H1 (cell line): ENCODE measurements around the gene OVCA2. TPM values are rescaled to one million over a fixed set of nuclear protein-coding genes. Genes with fewer than 3 reads are reported as not detected.

Experiments used
- CTCF ChIA-PET: fragments of 300-600 bp; sonication (Branson Sonifier 250); formaldehyde crosslinking; loops from one replicate; lab custom pipeline; 2021; ENCODE audit not compliant: partially characterized antibody; lab: Charles Lee
- POLR2A ChIA-PET: fragments of 300-600 bp; sonication (Branson Sonifier 250); formaldehyde crosslinking; loops from one replicate; lab custom pipeline; 2021; ENCODE audit warnings: inconsistent platforms; ENCODE audit not compliant: partially characterized antibody; lab: Charles Lee
- DNase-seq, 2 experiments: peaks; one replicate each; pipeline versions ENCODE4 v3.0.0 to v3.0.0-alpha.2; 2010 to 2022; ENCODE audit warnings: low spot score in 2 of 2, low read depth in 1 of 2, mixed read lengths in 1 of 2
- FAIRE-seq: peaks from 2 replicates; lab custom pipeline; 2011; peaks lifted over from hg19 to GRCh38; lab: Jason Lieb, UNC
- H2AFZ ChIP-seq: 2 replicates; pipeline ENCODE4 v1.8.1; 2012; ENCODE audit warnings: low read length, inconsistent platforms
- H2AK5ac ChIP-seq: 2 replicates; pipeline ENCODE4 v1.6.1; 2013; ENCODE audit warnings: low read depth, low read length
- H2BK120ac ChIP-seq: replicated peaks from 2 replicates; pipeline ENCODE3; 2013; ENCODE audit warnings: low read depth, low read length, inconsistent platforms
- H2BK12ac ChIP-seq: 2 replicates; pipeline ENCODE4 v1.6.1; 2013; ENCODE audit warnings: low read depth, low read length
- H2BK15ac ChIP-seq: 2 replicates; pipeline ENCODE4 v1.6.1; 2013; ENCODE audit warnings: low read length
- H2BK20ac ChIP-seq: 2 replicates; pipeline ENCODE4 v1.6.1; 2013; ENCODE audit warnings: low read length
- H2BK5ac ChIP-seq: 2 replicates; pipeline ENCODE4 v1.6.1; 2013; ENCODE audit warnings: low read depth, low read length
- H3K14ac ChIP-seq: 2 replicates; pipeline ENCODE4 v1.6.1; 2013; ENCODE audit warnings: inconsistent platforms; ENCODE audit not compliant: insufficient read length
- H3K18ac ChIP-seq: 2 replicates; pipeline ENCODE4 v1.6.1; 2013; ENCODE audit warnings: low read length; ENCODE audit errors: extremely low read depth
- H3K23ac ChIP-seq: 2 replicates; pipeline ENCODE4 v1.6.1; 2013; ENCODE audit warnings: inconsistent platforms; ENCODE audit not compliant: insufficient read length
- H3K23me2 ChIP-seq: 2 replicates; pipeline ENCODE4 v1.6.1; 2013; ENCODE audit warnings: low read depth, low read length
- H3K27ac ChIP-seq: 2 replicates; pipeline ENCODE4 v1.6.1; 2011; ENCODE audit warnings: low read depth, low read length, inconsistent platforms
- H3K27me3 ChIP-seq, 4 experiments: replicated peaks in 1 of 4; 1 replicate in 1 of 4; 2 replicates in 3 of 4; pipeline versions ENCODE4 v1.6.1 to v1.8.1; 2011 to 2013; ENCODE audit warnings: low read length in 3 of 4, mild to moderate bottlenecking in 3 of 4, inconsistent platforms in 2 of 4, mixed read lengths in 2 of 4, moderate library complexity in 1 of 4; ENCODE audit not compliant: control insufficient read depth in 3 of 4, insufficient read depth in 3 of 4; ENCODE audit errors: extremely low read depth in 1 of 4
- H3K36me3 ChIP-seq, 4 experiments: 2 replicates each; pipeline versions ENCODE4 v1.6.1 to v1.8.1; 2011 to 2013; ENCODE audit warnings: mild to moderate bottlenecking in 4 of 4, low read length in 3 of 4, moderate library complexity in 2 of 4, control low read depth in 1 of 4, inconsistent platforms in 1 of 4; ENCODE audit not compliant: insufficient read depth in 4 of 4, control insufficient read depth in 2 of 4
- H3K4ac ChIP-seq: replicated peaks from 2 replicates; pipeline ENCODE3; 2013; ENCODE audit warnings: low read length, low read depth, mixed read lengths, inconsistent platforms; ENCODE audit not compliant: insufficient read length
- H3K4me1 ChIP-seq, 4 experiments: replicated peaks in 1 of 4; 1 replicate in 1 of 4; 2 replicates in 3 of 4; pipeline versions ENCODE4 v1.6.1 to v1.8.1; 2011 to 2013; ENCODE audit warnings: low read length in 3 of 4, inconsistent platforms in 2 of 4, mixed read lengths in 1 of 4; ENCODE audit not compliant: insufficient read depth in 4 of 4, control insufficient read depth in 3 of 4
- H3K4me2 ChIP-seq, 2 experiments: 2 replicates each; pipeline versions ENCODE4 v1.6.1 to v1.8.1; 2011 to 2013; ENCODE audit warnings: low read depth in 2 of 2, low read length in 2 of 2, control low read depth in 1 of 2, inconsistent platforms in 1 of 2, mild to moderate bottlenecking in 1 of 2; ENCODE audit not compliant: insufficient read depth in 1 of 2
- H3K4me3 ChIP-seq, 4 experiments: fragments of 200-600, 300-600 bp in 1 of 4; sonication (generic), shearing (Covaris generic), sonication (Bioruptor Twin) in 1 of 4; 2 replicates each; pipeline versions ENCODE4 v1.5.1 to v1.8.1; 2011 to 2016; ENCODE audit warnings: low read length in 4 of 4, low read depth in 3 of 4, control low read depth in 2 of 4, inconsistent platforms in 2 of 4, mild to moderate bottlenecking in 2 of 4, mixed read lengths in 1 of 4, moderate library complexity in 1 of 4; ENCODE audit not compliant: insufficient read depth in 2 of 4; ENCODE audit errors: extremely low read depth in 1 of 4
- H3K56ac ChIP-seq: replicated peaks from 2 replicates; pipeline ENCODE3; 2013; ENCODE audit warnings: low read depth, mild to moderate bottlenecking, mixed read lengths, low read length, inconsistent platforms; ENCODE audit not compliant: insufficient read length
- H3K79me1 ChIP-seq: 2 replicates; pipeline ENCODE4 v1.6.1; 2013; ENCODE audit warnings: low read depth, low read length, control low read depth
- H3K79me2 ChIP-seq, 2 experiments: 2 replicates each; pipeline versions ENCODE4 v1.6.1 to v1.8.1; 2012 to 2013; ENCODE audit warnings: low read length in 2 of 2, mild to moderate bottlenecking in 2 of 2, inconsistent platforms in 1 of 2; ENCODE audit not compliant: insufficient read depth in 2 of 2, control insufficient read depth in 1 of 2
- H3K9ac ChIP-seq, 4 experiments: replicated peaks in 1 of 4; 1 replicate in 1 of 4; 2 replicates in 3 of 4; pipeline versions ENCODE4 v1.6.1 to v1.8.1; 2011 to 2013; ENCODE audit warnings: low read depth in 3 of 4, low read length in 3 of 4, control low read depth in 2 of 4, mild to moderate bottlenecking in 2 of 4, moderate library complexity in 2 of 4, inconsistent platforms in 1 of 4; ENCODE audit errors: extremely low read depth in 1 of 4
- H3K9me3 ChIP-seq, 2 experiments: 2 replicates each; pipeline versions ENCODE4 v1.6.1 to v1.8.1; 2012 to 2013; ENCODE audit warnings: mild to moderate bottlenecking in 2 of 2, moderate library complexity in 2 of 2, control low read depth in 1 of 2, inconsistent platforms in 1 of 2, low read depth in 1 of 2, low read length in 1 of 2, mixed read lengths in 1 of 2; ENCODE audit not compliant: insufficient read depth in 2 of 2
- H4K20me1 ChIP-seq, 2 experiments: replicated peaks in 1 of 2; 2 replicates each; pipeline versions ENCODE3 to v1.8.1; 2011 to 2013; ENCODE audit warnings: inconsistent platforms in 2 of 2, low read length in 2 of 2, mild to moderate bottlenecking in 1 of 2; ENCODE audit not compliant: insufficient read depth in 2 of 2, control insufficient read depth in 1 of 2
- H4K5ac ChIP-seq: 2 replicates; pipeline ENCODE4 v1.6.1; 2013; ENCODE audit warnings: low read length, low read depth, mixed read lengths, inconsistent platforms; ENCODE audit not compliant: insufficient read length
- H4K8ac ChIP-seq: 2 replicates; pipeline ENCODE4 v1.8.0; 2013; ENCODE audit warnings: mild to moderate bottlenecking, moderate library complexity, low read length, inconsistent platforms; ENCODE audit not compliant: insufficient read depth; ENCODE audit errors: extremely low read depth
- H4K91ac ChIP-seq: replicated peaks from 2 replicates; pipeline ENCODE3; 2013; ENCODE audit warnings: low read length, mixed read lengths, inconsistent platforms; ENCODE audit not compliant: insufficient read length
- CHD1 ChIP-seq: IDR thresholded peaks from 2 replicates; pipeline ENCODE4 v1.6.1; 2012; ENCODE audit warnings: low read depth, low read length, improper control_type of control experiment
- CREB1 ChIP-seq: IDR thresholded peaks from 2 replicates; pipeline ENCODE4 v1.6.1; 2012; ENCODE audit warnings: inconsistent platforms
- HDAC6 ChIP-seq: IDR thresholded peaks from one replicate; pipeline ENCODE4 v1.7.1; 2012; ENCODE audit warnings: low read depth, mild to moderate bottlenecking, inconsistent platforms, low read length, moderate library complexity
- KDM5A ChIP-seq: fragments of 200-600 bp; IDR thresholded peaks from 2 replicates; pipeline ENCODE4 v1.7.1; 2012; ENCODE audit warnings: mild to moderate bottlenecking, low read length, inconsistent platforms, mixed read lengths
- RFX5 ChIP-seq: IDR thresholded peaks from 2 replicates; pipeline ENCODE4 v1.6.1; 2011; ENCODE audit warnings: low read depth, low read length, improper control_type of control experiment, borderline replicate concordance
- SIX5 ChIP-seq: IDR thresholded peaks from 2 replicates; pipeline ENCODE4 v1.6.1; 2011; ENCODE audit warnings: mild to moderate bottlenecking, low read depth, low read length
- SP1 ChIP-seq: IDR thresholded peaks from 2 replicates; pipeline ENCODE4 v1.6.1; 2011; ENCODE audit warnings: low read depth, low read length
- SP4 ChIP-seq: IDR thresholded peaks from 2 replicates; pipeline ENCODE4 v1.6.1; 2012; ENCODE audit warnings: low read length, inconsistent platforms
- ZNF274 ChIP-seq: IDR thresholded peaks from 2 replicates; pipeline ENCODE4 v1.7.0; 2012; ENCODE audit warnings: low read length, borderline replicate concordance; ENCODE audit errors: extremely low read depth
- WGBS, 2 experiments: shearing (Covaris generic) in 1 of 2; methylation state at CpG; one replicate each; pipeline versions ENCODE4 v1.1.6 to v1.1.7; 2013 to 2015; ENCODE audit warnings: low lambda C conversion rate in 2 of 2, mixed read lengths in 2 of 2, inconsistent platforms in 1 of 2, low coverage in 1 of 2, missing lambda C conversion rate in 1 of 2; ENCODE audit not compliant: insufficient replicate concordance in 2 of 2, insufficient coverage in 1 of 2, insufficient read length in 1 of 2; ENCODE audit errors: extremely low coverage in 1 of 2, missing lambda C conversion rate in 1 of 2; 5-methylcytosine and 5-hydroxymethylcytosine counted together
- polyA plus RNA-seq, 7 experiments: library from polyadenylated mRNA; depleted of rRNA in 3 of 7; stranded (reverse) in 5 of 7; unstranded in 2 of 7; fragments of >200 nt in 5 of 7; fragments of 200-250 nt in 2 of 7; gene quantifications; 1 replicate in 5 of 7; 2 replicates in 1 of 7; 4 replicates in 1 of 7; pipeline versions ENCODE4 v1.2.1 to v1.2.3, GENCODE V29; 2011 to 2013; ENCODE audit warnings: missing spikeins in 2 of 7, mixed read lengths in 2 of 7
- total RNA-seq: library from RNA; stranded (reverse); fragmentation: NEBNext Ultra II Directional; extraction: Animal tissue kit (Norgen Biotek cat#: 25700); gene quantifications from 2 replicates; pipeline ENCODE4 v1.2.1, GENCODE V29; 2021

OVCA2 gene
- total and polyA plus RNA-seq, 2 of the 8 experiments (the other 6 are each of a cell fraction or from before 2014, with no cell fraction given) = 15.3 to 37.0 TPM

GRCh38 chr17:1994707-1995106 is 47.1 kb upstream of the OVCA2 start:
- TF ChIP-seq CHD1 (no peak), HDAC6 (no peak), ZNF274 (no peak), CREB1 (no peak), SP4 (no peak), SP1 (no peak), KDM5A (no peak), RFX5 (no peak), SIX5 (no peak)
- H3K56ac ChIP-seq = no peak overlapping the region
- CTCF ChIA-PET = interaction anchor here (0.8 to 1.2 kb wide), 2 partner anchors 74 to 250 kb away, joined by 3 read pairs; no protein-coding TSS in a partner anchor
- no peak overlapping the region for H3K27ac ChIP-seq
- H3K79me1 ChIP-seq = no peaks in the 10 kb centered on the region
- H2BK15ac ChIP-seq = no peak overlapping the region
- peaks cover 4% of the 10 kb centered on the region; the same call in 1 of the 2 replicates for H3K23me2 ChIP-seq
- no peak overlapping the region for H3K4ac ChIP-seq
- FAIRE-seq = no peak
- H3K27me3 ChIP-seq = peaks cover 8 to 25% (median 17%) of the 10 kb centered on the region in 4 experiments
- no peak overlapping the region for H4K8ac ChIP-seq
- no peak overlapping the region for H2AFZ ChIP-seq
- POLR2A ChIA-PET = no interaction called here
- no peak overlapping the region for H3K23ac ChIP-seq
- no peak overlapping the region for H3K4me2 ChIP-seq
- peaks cover 0 to 15% (median 9%) of the 10 kb centered on the region in 4 experiments; a peak in 6 of 7 replicates for H3K4me1 ChIP-seq
- no peaks in the 10 kb centered on the region for H3K9me3 ChIP-seq
- H4K5ac ChIP-seq = no peak overlapping the region
- no peak overlapping the region for H3K14ac ChIP-seq
- no peak overlapping the region for H4K91ac ChIP-seq
- no peak overlapping the region for H2BK20ac ChIP-seq
- H3K9ac ChIP-seq = no peak overlapping the region
- H3K4me3 ChIP-seq = no peak overlapping the region
- no peak for DNase-seq
- H2BK120ac ChIP-seq = no peak overlapping the region
- no peak overlapping the region for H2AK5ac ChIP-seq
- 87% methylated on average over 4 of the region's 4 CpGs; no CpG with 5 or more reads in 1 of the 2 experiments for WGBS, 2 experiments
- H2BK12ac ChIP-seq = no peak overlapping the region
- H2BK5ac ChIP-seq = no peak overlapping the region
- no peak overlapping the region for H3K18ac ChIP-seq
- no peaks in the 10 kb centered on the region for H4K20me1 ChIP-seq
- H3K36me3 ChIP-seq = no peaks in the 10 kb centered on the region
- no peaks in the 10 kb centered on the region for H3K79me2 ChIP-seq
